ENCODE data around the gene PRKN.

DNA sequence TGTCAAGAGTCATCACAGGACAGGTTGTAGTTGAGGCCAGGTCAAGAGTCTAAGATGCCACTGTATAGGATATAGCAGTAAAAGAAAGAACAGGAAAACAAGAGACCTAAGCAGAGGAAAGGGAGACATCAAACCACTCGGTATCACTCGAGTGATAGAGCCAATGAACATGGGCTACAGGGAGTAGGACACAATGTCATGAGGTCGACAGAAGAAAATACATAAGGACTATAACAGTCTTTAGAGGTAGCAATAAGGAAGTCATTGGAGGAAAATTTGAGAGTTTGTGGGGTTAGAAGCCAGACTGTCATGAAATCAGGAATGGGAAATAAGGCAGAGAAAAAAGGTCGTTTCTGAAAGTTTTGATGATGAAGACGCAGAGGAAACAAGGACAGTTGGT is 99.7 kb downstream of the PRKN start:
- TF ChIP-seq POLR2A (IDR thresholded peaks at IDR 0.05; ENCODE audit: low read length): no peak
- TF ChIP-seq GATA1 (IDR thresholded peaks at IDR 0.05; ENCODE audit: low read depth, low read length): no peak
